ENCODE results near the gene TAL2. TPM values are rescaled to one million over a fixed set of nuclear protein-coding genes. Genes with fewer than 3 reads are reported as not detected.

Gene TAL2
- 0.38 TPM in 1 of 2 replicates, not detected in the other for total RNA-seq

DNA sequence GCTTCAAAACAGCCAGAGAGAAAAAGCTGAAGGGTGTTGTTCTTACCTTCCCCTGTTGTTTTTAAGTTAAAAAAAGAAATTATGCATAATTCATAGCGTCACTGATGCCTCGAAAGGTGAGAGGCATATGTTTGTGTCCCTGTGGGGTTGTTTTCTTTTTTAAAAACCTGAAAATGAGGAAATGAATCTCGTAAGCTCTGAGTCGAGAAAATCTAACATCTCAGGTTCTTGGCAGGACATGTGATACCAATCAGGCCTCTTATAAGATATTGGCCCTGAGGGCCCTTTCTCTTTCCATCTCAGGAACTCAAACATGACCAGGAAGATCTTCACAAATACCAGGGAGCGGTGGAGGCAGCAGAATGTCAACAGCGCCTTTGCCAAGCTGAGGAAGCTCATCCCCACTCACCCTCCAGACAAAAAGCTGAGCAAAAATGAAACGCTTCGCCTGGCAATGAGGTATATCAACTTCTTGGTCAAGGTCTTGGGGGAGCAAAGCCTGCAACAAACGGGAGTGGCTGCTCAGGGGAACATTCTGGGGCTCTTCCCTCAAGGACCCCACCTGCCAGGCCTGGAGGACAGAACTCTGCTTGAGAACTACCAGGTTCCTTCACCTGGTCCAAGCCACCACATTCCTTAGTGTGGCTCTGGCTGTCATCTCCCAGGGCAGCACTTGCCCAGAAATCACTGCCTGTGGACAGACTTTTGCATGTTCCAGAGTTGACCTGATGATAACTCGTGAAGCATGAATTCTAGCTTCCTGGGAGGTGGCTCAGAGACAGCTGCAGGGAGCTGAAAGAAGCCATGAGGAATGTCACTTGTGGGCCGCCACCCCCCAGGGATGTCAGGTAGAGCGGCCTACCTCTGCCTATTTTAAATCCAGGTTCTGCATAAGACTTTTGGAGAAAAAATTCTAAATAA is at the start of gene TAL2:
Gene TAL2 (plus strand): TSS at position 274 of the 921 bp plus-strand sequence. CDS start 40 bp downstream, at position 314.
- DNase-seq = no peak
- H3K27me3 Mint-ChIP-seq = peaks cover 10% of the 10 kb centered on the region
- intact Hi-C loops (cut with micrococcal nuclease) = loop anchor here (1.0 kb wide), 1 partner anchor 32 kb away; the partner anchor contains the start of gene TMEM38B
- ATAC-seq (ENCODE audit: low read depth) = peak; percentile 84
- H3K4me3 Mint-ChIP-seq = peak within 1 kb of the TSS; percentile 44
- no peaks in the 10 kb centered on the region for H3K9me3 Mint-ChIP-seq
- POLR2A ChIA-PET = interaction anchor here (0.8 kb wide), 1 partner anchor 31 kb away, joined by 7 read pairs; the partner anchor contains the start of gene TMEM38B
- H3K27ac Mint-ChIP-seq = peak within 1 kb of the TSS; percentile 84
- peaks cover 27% of the 10 kb centered on the region for H3K4me1 Mint-ChIP-seq
- TF ChIP-seq, protein P1, sequence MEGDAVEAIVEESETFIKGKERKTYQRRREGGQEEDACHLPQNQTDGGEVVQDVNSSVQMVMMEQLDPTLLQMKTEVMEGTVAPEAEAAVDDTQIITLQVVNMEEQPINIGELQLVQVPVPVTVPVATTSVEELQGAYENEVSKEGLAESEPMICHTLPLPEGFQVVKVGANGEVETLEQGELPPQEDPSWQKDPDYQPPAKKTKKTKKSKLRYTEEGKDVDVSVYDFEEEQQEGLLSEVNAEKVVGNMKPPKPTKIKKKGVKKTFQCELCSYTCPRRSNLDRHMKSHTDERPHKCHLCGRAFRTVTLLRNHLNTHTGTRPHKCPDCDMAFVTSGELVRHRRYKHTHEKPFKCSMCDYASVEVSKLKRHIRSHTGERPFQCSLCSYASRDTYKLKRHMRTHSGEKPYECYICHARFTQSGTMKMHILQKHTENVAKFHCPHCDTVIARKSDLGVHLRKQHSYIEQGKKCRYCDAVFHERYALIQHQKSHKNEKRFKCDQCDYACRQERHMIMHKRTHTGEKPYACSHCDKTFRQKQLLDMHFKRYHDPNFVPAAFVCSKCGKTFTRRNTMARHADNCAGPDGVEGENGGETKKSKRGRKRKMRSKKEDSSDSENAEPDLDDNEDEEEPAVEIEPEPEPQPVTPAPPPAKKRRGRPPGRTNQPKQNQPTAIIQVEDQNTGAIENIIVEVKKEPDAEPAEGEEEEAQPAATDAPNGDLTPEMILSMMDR (IDR thresholded peaks at IDR 0.05) = no peak
- CTCF ChIA-PET = interaction anchor here (1.1 kb wide), 1 partner anchor 52 kb away, joined by 3 read pairs; no protein-coding TSS in a partner anchor
- H3K36me3 Mint-ChIP-seq (ENCODE audit: low read depth) = no peaks in the 10 kb centered on the region

DNA sequence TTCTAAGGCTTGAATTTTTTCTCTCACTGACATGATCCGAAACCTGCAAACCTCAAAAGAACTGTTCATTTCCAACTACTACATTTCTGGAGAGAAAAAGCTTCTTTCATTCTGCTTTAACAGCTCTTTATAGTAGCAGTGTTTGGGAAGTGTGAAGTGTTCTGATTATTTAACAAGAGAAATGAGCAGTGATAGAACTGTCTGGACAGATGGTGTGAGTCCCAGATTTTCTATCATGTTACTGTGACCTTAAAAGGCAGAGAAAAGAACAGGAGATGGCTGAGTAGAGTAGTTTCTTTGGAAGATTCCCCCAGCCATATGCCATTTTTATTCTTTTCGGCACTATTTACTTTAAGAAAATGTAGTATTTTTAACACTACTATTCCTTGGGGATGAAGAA is 41.3 kb upstream of the TAL2 start:
- H3K27ac Mint-ChIP-seq = no peak overlapping the region
- no peaks in the 10 kb centered on the region for H3K4me1 Mint-ChIP-seq
- no peaks in the 10 kb centered on the region for H3K9me3 Mint-ChIP-seq
- DNase-seq = no peak
- H3K4me3 Mint-ChIP-seq = no peak overlapping the region
- TF ChIP-seq, protein P1 (IDR thresholded peaks at IDR 0.05) = no peak
- POLR2A ChIA-PET = no interaction called here
- CTCF ChIA-PET = no interaction called here
- intact Hi-C loops (cut with micrococcal nuclease) = no loop called here
- H3K36me3 Mint-ChIP-seq (ENCODE audit: low read depth) = peaks cover 15% of the 10 kb centered on the region
- ATAC-seq (ENCODE audit: low read depth) = no peak
- H3K27me3 Mint-ChIP-seq = no peaks in the 10 kb centered on the region

DNA sequence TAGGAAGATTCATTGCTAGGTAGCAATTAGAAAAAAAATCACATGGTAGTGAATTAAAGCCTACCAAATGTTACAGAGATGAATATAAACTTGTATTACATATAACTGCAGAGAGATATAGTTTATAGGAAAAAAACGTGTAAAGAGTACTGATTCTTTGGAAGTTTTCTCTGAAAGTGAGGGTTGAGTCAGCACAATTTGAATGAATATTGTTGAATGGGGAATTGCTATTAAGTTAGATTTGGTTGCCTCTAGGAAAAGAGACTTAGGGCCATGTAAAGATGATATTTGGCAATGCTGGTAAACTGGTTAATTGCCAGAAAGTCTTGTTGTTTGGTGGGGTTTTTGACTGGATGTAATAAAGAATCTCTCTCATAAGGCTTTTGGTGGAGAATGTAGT is 37.2 kb upstream of the TAL2 start:
- CTCF ChIA-PET = interaction anchor here (1.1 kb wide), 1 partner anchor 93 kb away, joined by 3 read pairs; no protein-coding TSS in a partner anchor
- POLR2A ChIA-PET = no interaction called here
- Mint-ChIP-seq H3K4me3 (no peak overlapping the region), H3K4me1 (no peaks in the 10 kb centered on the region), H3K27me3 (no peaks in the 10 kb centered on the region), H3K27ac (no peak overlapping the region), H3K36me3 (ENCODE audit: low read depth) (peaks cover 19% of the 10 kb centered on the region), H3K9me3 (peaks cover 2% of the 10 kb centered on the region)
- TF ChIP-seq, protein P1 (IDR thresholded peaks at IDR 0.05) = no peak
- DNase-seq = no peak
- intact Hi-C loops (cut with micrococcal nuclease) = no loop called here
- ATAC-seq (ENCODE audit: low read depth) = no peak

DNA sequence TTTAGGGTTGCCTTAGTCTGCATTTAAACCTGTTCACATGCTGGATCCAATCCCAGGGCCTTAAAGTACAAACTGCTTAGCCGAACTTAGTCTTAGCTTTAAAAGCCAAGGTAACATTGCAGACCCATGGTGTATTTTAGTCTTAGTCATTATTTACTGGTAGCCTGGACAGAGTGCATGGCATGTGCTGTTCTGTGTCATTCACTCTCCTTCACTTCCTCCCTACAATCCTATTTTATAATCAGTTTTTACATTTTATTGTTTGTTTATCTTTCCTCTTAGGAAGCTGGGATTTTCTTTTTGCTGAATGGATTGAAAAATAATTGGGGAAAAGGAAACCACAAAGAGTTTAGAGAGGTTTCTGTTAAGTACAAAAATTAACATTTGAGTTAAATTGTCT is 29.4 kb upstream of the TAL2 start:
- CTCF ChIA-PET = no interaction called here
- DNase-seq = no peak

DNA sequence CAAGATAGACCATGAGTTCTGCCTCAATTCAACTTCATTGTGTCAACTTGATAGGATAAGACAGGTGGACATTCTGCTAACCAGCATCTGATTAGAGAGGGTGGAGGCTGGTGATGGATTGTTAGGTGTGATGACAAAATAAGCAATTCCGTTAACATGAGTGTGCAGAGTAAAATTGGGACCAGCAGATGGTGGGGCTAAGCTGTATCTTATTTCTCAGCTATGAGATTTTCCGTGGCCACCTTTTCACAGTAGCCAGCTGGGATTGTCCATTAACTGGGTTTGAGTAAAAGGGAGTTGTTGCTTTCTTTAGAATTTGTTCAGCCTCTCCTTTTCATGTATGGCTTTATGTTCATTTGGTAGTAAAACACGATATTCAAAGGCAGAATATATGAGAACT is 28.8 kb upstream of the TAL2 start:
- Mint-ChIP-seq H3K9me3 (peaks cover 2% of the 10 kb centered on the region), H3K4me1 (no peaks in the 10 kb centered on the region), H3K27me3 (no peaks in the 10 kb centered on the region), H3K4me3 (no peak overlapping the region), H3K27ac (no peak overlapping the region), H3K36me3 (ENCODE audit: low read depth) (peaks cover 24% of the 10 kb centered on the region)
- no peak for DNase-seq
- intact Hi-C loops (cut with micrococcal nuclease) = no loop called here
- POLR2A ChIA-PET = no interaction called here
- TF ChIP-seq, protein P1 (IDR thresholded peaks at IDR 0.05) = no peak
- ATAC-seq (ENCODE audit: low read depth) = no peak
- CTCF ChIA-PET = no interaction called here

More for the DNA sequence above, 29.4 kb upstream of the TAL2 start:
- no peaks in the 10 kb centered on the region for H3K27me3 Mint-ChIP-seq
- no peaks in the 10 kb centered on the region for H3K4me1 Mint-ChIP-seq
- no peak overlapping the region for H3K4me3 Mint-ChIP-seq
- peaks cover 27% of the 10 kb centered on the region for H3K36me3 Mint-ChIP-seq (ENCODE audit: low read depth)
- POLR2A ChIA-PET = no interaction called here
- intact Hi-C loops (cut with micrococcal nuclease) = no loop called here
- TF ChIP-seq, protein P1 (IDR thresholded peaks at IDR 0.05) = no peak
- no peak overlapping the region for H3K27ac Mint-ChIP-seq
- H3K9me3 Mint-ChIP-seq = peaks cover 2% of the 10 kb centered on the region
- no peak for ATAC-seq (ENCODE audit: low read depth)
